GM12878 (cell line): ENCODE data around the gene MEIS1.

Experiments
- ATF7 ChIP-seq: fragments of 450-650 bp; IDR thresholded peaks from 2 replicates; pipeline ENCODE4 v1.6.1; 2016; ENCODE audit warnings: low read depth, mild to moderate bottlenecking
- CBX5 ChIP-seq: sonication (generic); IDR thresholded peaks from 2 replicates; pipeline ENCODE4 v1.6.1; 2016; ENCODE audit warnings: low read depth, moderate library complexity, mild to moderate bottlenecking, inconsistent platforms
- CEBPB ChIP-seq, 2 experiments: fragments of 150-350 bp in 1 of 2; IDR thresholded peaks; 2 replicates each; pipeline ENCODE4 v1.6.1; 2012 to 2014; ENCODE audit warnings: low read depth in 2 of 2, low read length in 2 of 2, borderline replicate concordance in 1 of 2, inconsistent platforms in 1 of 2
- JUNB ChIP-seq: IDR thresholded peaks from 2 replicates; pipeline ENCODE4 v1.6.1; 2016; ENCODE audit warnings: antibody characterized with exemption, mild to moderate bottlenecking
- NRF1 ChIP-seq: conservative IDR thresholded peaks from 2 replicates; pipeline ENCODE4 v1.6.1; 2011; ENCODE audit warnings: mild to moderate bottlenecking, low read depth, low read length, improper control_type of control experiment
- POLR2A ChIP-seq: IDR thresholded peaks from 2 replicates; pipeline ENCODE4 v1.6.1; 2011; ENCODE audit warnings: low read depth, mild to moderate bottlenecking, low read length
- ZZZ3 ChIP-seq: IDR thresholded peaks from 2 replicates; pipeline ENCODE4 v1.6.1; 2011; ENCODE audit warnings: low read depth; ENCODE audit not compliant: control insufficient read depth, insufficient read length
- TF ChIP-seq, protein P1 (sequence below), 3 experiments: IDR thresholded peaks in 2 of 3; conservative IDR thresholded peaks in 1 of 3; 2 replicates each; pipeline ENCODE4 v1.5.1; 2011; ENCODE audit warnings: low read depth in 3 of 3, low read length in 3 of 3, mild to moderate bottlenecking in 3 of 3, control low read depth in 2 of 3, moderate library complexity in 2 of 3, inconsistent platforms in 1 of 3, mixed read lengths in 1 of 3; ENCODE audit not compliant: control insufficient read depth in 2 of 3, insufficient read depth in 1 of 3; ENCODE audit errors: extremely low read depth in 1 of 3
- TF ChIP-seq, protein P2 (sequence below): fragments of 450-650 bp; IDR thresholded peaks from 2 replicates; pipeline ENCODE4 v1.6.1; 2016; ENCODE audit warnings: mild to moderate bottlenecking
- TF ChIP-seq, protein P3 (sequence below): IDR thresholded peaks from 2 replicates; pipeline ENCODE4 v1.6.1; 2011; ENCODE audit warnings: low read depth, low read length, improper control_type of control experiment, borderline replicate concordance
- TF ChIP-seq, protein P4 (sequence below): IDR thresholded peaks from 2 replicates; pipeline ENCODE4 v1.6.1; 2012; ENCODE audit warnings: low read length, inconsistent platforms
- TF ChIP-seq, protein P5 (sequence below): IDR thresholded peaks from 2 replicates; pipeline ENCODE4 v1.6.1; 2011; ENCODE audit warnings: mild to moderate bottlenecking, low read depth, low read length, moderate library complexity; ENCODE audit not compliant: insufficient replicate concordance
- TF ChIP-seq, protein P6 (sequence below): fragments of 450-650 bp; formaldehyde crosslinking; IDR thresholded peaks from 2 replicates; pipeline ENCODE4 v1.4.0; 2022; ENCODE audit warnings: mild to moderate bottlenecking, moderate library complexity

DNA sequence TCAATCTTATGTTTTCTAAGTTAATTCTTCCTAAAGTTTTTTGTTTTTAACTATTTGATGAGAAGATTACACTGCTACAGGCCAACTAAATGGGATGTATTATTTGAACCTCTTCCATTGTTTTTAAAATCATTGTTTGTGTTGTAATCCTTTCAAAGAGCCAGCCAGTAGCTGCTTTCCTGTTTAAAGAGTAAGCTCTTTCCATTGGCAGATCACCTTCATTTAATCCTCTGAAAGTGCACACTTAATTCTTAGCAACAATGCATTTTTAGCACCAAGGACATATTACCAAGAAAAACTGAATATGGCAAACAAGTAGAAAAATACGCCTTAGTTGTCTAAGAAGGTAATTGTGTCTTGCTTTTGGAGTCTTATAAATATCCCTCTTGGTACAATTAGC lies 54.0 kb downstream of the MEIS1 start:
- TF ChIP-seq NRF1: no peak
- TF ChIP-seq CEBPB (IDR thresholded peaks at IDR 0.05; ENCODE audit: borderline replicate concordance in 1 of 2, low read depth in 2 of 2, low read length in 2 of 2): no peak
- TF ChIP-seq, protein P1, sequence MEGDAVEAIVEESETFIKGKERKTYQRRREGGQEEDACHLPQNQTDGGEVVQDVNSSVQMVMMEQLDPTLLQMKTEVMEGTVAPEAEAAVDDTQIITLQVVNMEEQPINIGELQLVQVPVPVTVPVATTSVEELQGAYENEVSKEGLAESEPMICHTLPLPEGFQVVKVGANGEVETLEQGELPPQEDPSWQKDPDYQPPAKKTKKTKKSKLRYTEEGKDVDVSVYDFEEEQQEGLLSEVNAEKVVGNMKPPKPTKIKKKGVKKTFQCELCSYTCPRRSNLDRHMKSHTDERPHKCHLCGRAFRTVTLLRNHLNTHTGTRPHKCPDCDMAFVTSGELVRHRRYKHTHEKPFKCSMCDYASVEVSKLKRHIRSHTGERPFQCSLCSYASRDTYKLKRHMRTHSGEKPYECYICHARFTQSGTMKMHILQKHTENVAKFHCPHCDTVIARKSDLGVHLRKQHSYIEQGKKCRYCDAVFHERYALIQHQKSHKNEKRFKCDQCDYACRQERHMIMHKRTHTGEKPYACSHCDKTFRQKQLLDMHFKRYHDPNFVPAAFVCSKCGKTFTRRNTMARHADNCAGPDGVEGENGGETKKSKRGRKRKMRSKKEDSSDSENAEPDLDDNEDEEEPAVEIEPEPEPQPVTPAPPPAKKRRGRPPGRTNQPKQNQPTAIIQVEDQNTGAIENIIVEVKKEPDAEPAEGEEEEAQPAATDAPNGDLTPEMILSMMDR (IDR thresholded peaks at IDR 0.05 in 2 of 3, conservative IDR thresholded peaks at IDR 0.05 in 1 of 3; ENCODE audit: control insufficient read depth in 2 of 3, extremely low read depth in 1 of 3, insufficient read depth in 1 of 3, low read depth in 3 of 3, low read length in 3 of 3): no peak
- TF ChIP-seq JUNB: no peak
- TF ChIP-seq POLR2A: no peak
- TF ChIP-seq, protein P2, sequence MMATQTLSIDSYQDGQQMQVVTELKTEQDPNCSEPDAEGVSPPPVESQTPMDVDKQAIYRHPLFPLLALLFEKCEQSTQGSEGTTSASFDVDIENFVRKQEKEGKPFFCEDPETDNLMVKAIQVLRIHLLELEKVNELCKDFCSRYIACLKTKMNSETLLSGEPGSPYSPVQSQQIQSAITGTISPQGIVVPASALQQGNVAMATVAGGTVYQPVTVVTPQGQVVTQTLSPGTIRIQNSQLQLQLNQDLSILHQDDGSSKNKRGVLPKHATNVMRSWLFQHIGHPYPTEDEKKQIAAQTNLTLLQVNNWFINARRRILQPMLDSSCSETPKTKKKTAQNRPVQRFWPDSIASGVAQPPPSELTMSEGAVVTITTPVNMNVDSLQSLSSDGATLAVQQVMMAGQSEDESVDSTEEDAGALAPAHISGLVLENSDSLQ: no peak
- TF ChIP-seq, protein P3, sequence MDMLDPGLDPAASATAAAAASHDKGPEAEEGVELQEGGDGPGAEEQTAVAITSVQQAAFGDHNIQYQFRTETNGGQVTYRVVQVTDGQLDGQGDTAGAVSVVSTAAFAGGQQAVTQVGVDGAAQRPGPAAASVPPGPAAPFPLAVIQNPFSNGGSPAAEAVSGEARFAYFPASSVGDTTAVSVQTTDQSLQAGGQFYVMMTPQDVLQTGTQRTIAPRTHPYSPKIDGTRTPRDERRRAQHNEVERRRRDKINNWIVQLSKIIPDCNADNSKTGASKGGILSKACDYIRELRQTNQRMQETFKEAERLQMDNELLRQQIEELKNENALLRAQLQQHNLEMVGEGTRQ: no peak
- TF ChIP-seq, protein P4, sequence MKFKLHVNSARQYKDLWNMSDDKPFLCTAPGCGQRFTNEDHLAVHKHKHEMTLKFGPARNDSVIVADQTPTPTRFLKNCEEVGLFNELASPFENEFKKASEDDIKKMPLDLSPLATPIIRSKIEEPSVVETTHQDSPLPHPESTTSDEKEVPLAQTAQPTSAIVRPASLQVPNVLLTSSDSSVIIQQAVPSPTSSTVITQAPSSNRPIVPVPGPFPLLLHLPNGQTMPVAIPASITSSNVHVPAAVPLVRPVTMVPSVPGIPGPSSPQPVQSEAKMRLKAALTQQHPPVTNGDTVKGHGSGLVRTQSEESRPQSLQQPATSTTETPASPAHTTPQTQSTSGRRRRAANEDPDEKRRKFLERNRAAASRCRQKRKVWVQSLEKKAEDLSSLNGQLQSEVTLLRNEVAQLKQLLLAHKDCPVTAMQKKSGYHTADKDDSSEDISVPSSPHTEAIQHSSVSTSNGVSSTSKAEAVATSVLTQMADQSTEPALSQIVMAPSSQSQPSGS: no peak
- TF ChIP-seq, protein P5, sequence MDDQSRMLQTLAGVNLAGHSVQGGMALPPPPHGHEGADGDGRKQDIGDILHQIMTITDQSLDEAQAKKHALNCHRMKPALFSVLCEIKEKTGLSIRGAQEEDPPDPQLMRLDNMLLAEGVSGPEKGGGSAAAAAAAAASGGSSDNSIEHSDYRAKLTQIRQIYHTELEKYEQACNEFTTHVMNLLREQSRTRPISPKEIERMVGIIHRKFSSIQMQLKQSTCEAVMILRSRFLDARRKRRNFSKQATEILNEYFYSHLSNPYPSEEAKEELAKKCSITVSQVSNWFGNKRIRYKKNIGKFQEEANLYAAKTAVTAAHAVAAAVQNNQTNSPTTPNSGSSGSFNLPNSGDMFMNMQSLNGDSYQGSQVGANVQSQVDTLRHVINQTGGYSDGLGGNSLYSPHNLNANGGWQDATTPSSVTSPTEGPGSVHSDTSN: no peak
- TF ChIP-seq CBX5: no peak
- no peak for TF ChIP-seq ZZZ3
- no peak for TF ChIP-seq ATF7
- TF ChIP-seq, protein P6, sequence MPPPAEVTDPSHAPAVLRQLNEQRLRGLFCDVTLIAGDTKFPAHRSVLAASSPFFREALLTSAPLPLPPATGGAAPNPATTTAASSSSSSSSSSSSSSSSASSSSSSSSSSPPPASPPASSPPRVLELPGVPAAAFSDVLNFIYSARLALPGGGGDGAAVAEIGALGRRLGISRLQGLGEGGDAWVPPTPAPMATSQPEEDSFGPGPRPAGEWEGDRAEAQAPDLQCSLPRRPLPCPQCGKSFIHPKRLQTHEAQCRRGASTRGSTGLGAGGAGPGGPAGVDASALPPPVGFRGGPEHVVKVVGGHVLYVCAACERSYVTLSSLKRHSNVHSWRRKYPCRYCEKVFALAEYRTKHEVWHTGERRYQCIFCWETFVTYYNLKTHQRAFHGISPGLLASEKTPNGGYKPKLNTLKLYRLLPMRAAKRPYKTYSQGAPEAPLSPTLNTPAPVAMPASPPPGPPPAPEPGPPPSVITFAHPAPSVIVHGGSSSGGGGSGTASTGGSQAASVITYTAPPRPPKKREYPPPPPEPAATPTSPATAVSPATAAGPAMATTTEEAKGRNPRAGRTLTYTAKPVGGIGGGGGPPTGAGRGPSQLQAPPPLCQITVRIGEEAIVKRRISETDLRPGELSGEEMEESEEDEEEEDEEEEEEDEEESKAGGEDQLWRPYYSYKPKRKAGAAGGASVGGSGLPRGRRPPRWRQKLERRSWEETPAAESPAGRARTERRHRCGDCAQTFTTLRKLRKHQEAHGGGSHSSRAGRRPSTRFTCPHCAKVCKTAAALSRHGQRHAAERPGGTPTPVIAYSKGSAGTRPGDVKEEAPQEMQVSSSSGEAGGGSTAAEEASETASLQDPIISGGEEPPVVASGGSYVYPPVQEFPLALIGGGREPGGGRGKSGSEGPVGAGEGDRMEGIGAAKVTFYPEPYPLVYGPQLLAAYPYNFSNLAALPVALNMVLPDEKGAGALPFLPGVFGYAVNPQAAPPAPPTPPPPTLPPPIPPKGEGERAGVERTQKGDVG: no peak
